Stomach (tissue), 4 donors: ENCODE data around the gene LRSAM1.

Source experiments
- CTCF ChIP-seq, 7 experiments: fragments of 450-650 bp in 4 of 7; fragments of 200-600 bp in 3 of 7; sonication (generic) in 3 of 7; IDR thresholded peaks; one replicate each; pipeline ENCODE4 v1.5.1; 2016 to 2019; ENCODE audit warnings: antibody characterized with exemption in 7 of 7, control low read depth in 2 of 7, mild to moderate bottlenecking in 1 of 7
- EP300 ChIP-seq: sonication (generic); formaldehyde crosslinking; IDR thresholded peaks from one replicate; pipeline ENCODE4 v1.6.1; 2017; ENCODE audit warnings: antibody characterized with exemption
- POLR2A ChIP-seq, 4 donors: fragments of 450-650 bp; IDR thresholded peaks; one replicate each; pipeline ENCODE4 v1.6.1; 2016; ENCODE audit warnings: antibody characterized with exemption in 4 of 4, control low read depth in 2 of 4, mild to moderate bottlenecking in 1 of 4, moderate library complexity in 1 of 4
- POLR2AphosphoS5 ChIP-seq, 3 donors: sonication (generic); formaldehyde crosslinking; IDR thresholded peaks; one replicate each; pipeline ENCODE4 v1.6.1; 2016; ENCODE audit warnings: antibody characterized with exemption in 3 of 3

GRCh38 chr9:127448112-127448805 is 3.1 kb upstream of the LRSAM1 start:
- no peak for TF ChIP-seq POLR2AphosphoS5 (IDR thresholded peaks at IDR 0.05)
- TF ChIP-seq CTCF (IDR thresholded peaks at IDR 0.05) = no peak
- no peak for TF ChIP-seq EP300
- TF ChIP-seq POLR2A (IDR thresholded peaks at IDR 0.05) = no peak
